Muscle layer of colon (tissue), 2 donors: ENCODE data around the gene SNX9.
"Not testable (repeated sequence)": the region's sequence is repeated elsewhere in the genome, so short reads cannot be mapped to it uniquely, and the experiment has no call there.

Experiments
- H3K27ac ChIP-seq: one replicate; pipeline ENCODE4 v1.7.0; 2013; ENCODE audit warnings: low read depth, mild to moderate bottlenecking, low read length, moderate library complexity
- H3K27me3 ChIP-seq, 2 donors: one replicate each; pipeline ENCODE4 v1.7.0; 2013; ENCODE audit warnings: low read length in 2 of 2, mild to moderate bottlenecking in 2 of 2; ENCODE audit not compliant: insufficient read depth in 2 of 2, control insufficient read depth in 1 of 2
- H3K36me3 ChIP-seq: one replicate; pipeline ENCODE4 v1.7.0; 2013; ENCODE audit warnings: mild to moderate bottlenecking, low read length; ENCODE audit not compliant: insufficient read depth
- H3K4me1 ChIP-seq: one replicate; pipeline ENCODE4 v1.7.0; 2013; ENCODE audit warnings: mild to moderate bottlenecking, low read length; ENCODE audit not compliant: insufficient read depth
- H3K4me3 ChIP-seq, 2 donors: one replicate each; pipeline ENCODE4 v1.7.0; 2013; ENCODE audit warnings: low read length in 2 of 2, low read depth in 1 of 2, mild to moderate bottlenecking in 1 of 2, moderate library complexity in 1 of 2
- H3K9ac ChIP-seq: one replicate; pipeline ENCODE4 v1.7.0; 2013; ENCODE audit warnings: low read length
- H3K9me3 ChIP-seq: one replicate; pipeline ENCODE4 v1.7.0; 2013; ENCODE audit warnings: mild to moderate bottlenecking, low read length
- donor health status: abdominal sarcoma.
- donor health status: Adenocarcinoma of cecum.

SNX9 gene

GRCh38 chr6:157789297-157789696, 33.7 kb upstream of the SNX9 start:
- H3K4me3 ChIP-seq = no peak overlapping the region
- H3K9ac ChIP-seq = no peak overlapping the region
- no peaks in the 10 kb centered on the region for H3K4me1 ChIP-seq
- H3K9me3 ChIP-seq = no peaks in the 10 kb centered on the region
- no peak overlapping the region for H3K27ac ChIP-seq
- H3K27me3 ChIP-seq = no peaks in the 10 kb centered on the region
- no peaks in the 10 kb centered on the region for H3K36me3 ChIP-seq

DNA sequence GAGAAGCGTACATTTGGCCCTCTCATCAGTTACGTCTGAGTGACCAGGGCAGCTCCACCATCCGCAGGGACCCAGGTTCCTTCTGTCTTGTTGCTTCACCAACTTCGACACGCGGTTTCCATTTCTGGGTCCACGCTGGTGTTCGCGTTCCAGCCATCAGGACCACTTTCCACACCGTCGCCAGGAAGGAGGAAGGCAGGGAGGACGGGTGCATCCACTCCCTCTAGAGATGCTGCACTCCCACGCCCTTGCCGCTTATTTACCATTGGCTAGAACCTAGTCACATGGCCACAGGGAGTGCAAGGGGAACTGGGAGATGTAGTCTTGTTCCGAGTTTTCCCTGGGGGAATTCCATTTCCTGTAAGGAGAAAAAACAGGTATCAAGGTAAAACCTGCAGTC, 33.2 kb upstream of the SNX9 start:
- H3K9ac ChIP-seq = no peak overlapping the region
- no peaks in the 10 kb centered on the region for H3K36me3 ChIP-seq
- no peaks in the 10 kb centered on the region for H3K27me3 ChIP-seq
- H3K4me1 ChIP-seq = no peaks in the 10 kb centered on the region
- H3K9me3 ChIP-seq = no peaks in the 10 kb centered on the region
- H3K27ac ChIP-seq = no peak overlapping the region
- no peak overlapping the region for H3K4me3 ChIP-seq

DNA sequence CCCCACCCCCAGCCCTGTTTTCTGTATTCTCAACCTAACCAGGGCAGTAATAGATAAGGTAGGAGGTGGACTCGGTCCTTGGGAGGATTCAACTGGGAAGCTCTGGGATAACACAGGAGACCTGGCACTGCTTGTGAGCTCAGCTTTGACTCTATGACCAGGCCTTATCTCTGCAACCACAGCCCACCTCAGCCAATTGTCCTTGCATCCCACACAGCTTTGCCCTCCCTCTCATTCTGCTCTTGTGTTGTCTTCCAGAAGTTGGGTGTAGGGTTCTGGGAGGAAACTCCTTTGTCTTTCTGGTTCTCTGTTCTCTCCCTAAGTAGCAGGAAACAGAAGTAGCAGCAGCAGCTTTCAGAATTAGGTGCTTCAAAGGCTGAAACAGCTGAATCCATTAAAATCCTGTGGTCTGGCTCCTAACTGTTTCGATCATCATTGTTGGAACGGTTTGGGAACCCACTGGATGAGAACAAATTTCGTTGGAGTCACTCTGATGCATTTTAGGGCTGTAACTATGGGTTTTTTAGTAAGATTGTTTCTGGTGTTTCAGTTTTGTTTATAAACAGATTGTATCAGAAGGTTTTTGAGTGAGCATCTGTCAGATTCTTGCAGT, 32.4 kb upstream of the SNX9 start:
- Histone ChIP-seq H3K27ac (no peak overlapping the region), H3K9ac (no peak overlapping the region), H3K4me3 (no peak overlapping the region), H3K27me3 (no peaks in the 10 kb centered on the region), H3K4me1 (no peaks in the 10 kb centered on the region), H3K36me3 (no peaks in the 10 kb centered on the region), H3K9me3 (no peaks in the 10 kb centered on the region)

- no peaks in the 10 kb centered on the region for H3K36me3 ChIP-seq
- H3K9ac ChIP-seq = no peak overlapping the region
- H3K4me3 ChIP-seq = no peak overlapping the region
- no peaks in the 10 kb centered on the region for H3K9me3 ChIP-seq
- no peaks in the 10 kb centered on the region for H3K4me1 ChIP-seq
- H3K27ac ChIP-seq = no peak overlapping the region
- H3K27me3 ChIP-seq = no peaks in the 10 kb centered on the region
These were observed 31.6 kb upstream of the SNX9 start for GRCh38 chr6:157791450-157791849.

GRCh38 chr6:157792671-157793070, 30.4 kb upstream of the SNX9 start:
- Histone ChIP-seq H3K36me3 (no peaks in the 10 kb centered on the region), H3K4me3 (no peak overlapping the region), H3K4me1 (no peaks in the 10 kb centered on the region), H3K27me3 (no peaks in the 10 kb centered on the region), H3K9ac (no peak overlapping the region), H3K9me3 (no peaks in the 10 kb centered on the region), H3K27ac (no peak overlapping the region)

- not testable (repeated sequence) for H3K9ac ChIP-seq, H3K36me3 ChIP-seq, H3K27me3 ChIP-seq, H3K27ac ChIP-seq, H3K4me1 ChIP-seq, H3K9me3 ChIP-seq, H3K4me3 ChIP-seq
These were observed 29.0 kb upstream of the SNX9 start for GRCh38 chr6:157794012-157794411.

GRCh38 chr6:157795841-157796240, 27.2 kb upstream of the SNX9 start:
- H3K4me1 ChIP-seq = no peaks in the 10 kb centered on the region
- no peak overlapping the region for H3K27ac ChIP-seq
- H3K4me3 ChIP-seq = no peak overlapping the region
- H3K36me3 ChIP-seq = no peaks in the 10 kb centered on the region
- H3K9me3 ChIP-seq = no peaks in the 10 kb centered on the region
- H3K27me3 ChIP-seq = no peaks in the 10 kb centered on the region
- H3K9ac ChIP-seq = no peak overlapping the region

GRCh38 chr6:157798851-157799250, 24.2 kb upstream of the SNX9 start:
- H3K9ac ChIP-seq = no peak overlapping the region
- H3K27ac ChIP-seq = no peak overlapping the region
- no peaks in the 10 kb centered on the region for H3K4me1 ChIP-seq
- no peaks in the 10 kb centered on the region for H3K36me3 ChIP-seq
- H3K9me3 ChIP-seq = no peaks in the 10 kb centered on the region
- H3K4me3 ChIP-seq = no peak overlapping the region
- H3K27me3 ChIP-seq = no peaks in the 10 kb centered on the region

GRCh38 chr6:157799561-157799960, 23.5 kb upstream of the SNX9 start:
- not testable (repeated sequence) for H3K9me3 ChIP-seq, H3K36me3 ChIP-seq, H3K4me1 ChIP-seq, H3K27me3 ChIP-seq, H3K27ac ChIP-seq, H3K9ac ChIP-seq, H3K4me3 ChIP-seq

- no peaks in the 10 kb centered on the region for H3K36me3 ChIP-seq
These were observed 22.4 kb upstream of the SNX9 start for GRCh38 chr6:157800420-157801237.

DNA sequence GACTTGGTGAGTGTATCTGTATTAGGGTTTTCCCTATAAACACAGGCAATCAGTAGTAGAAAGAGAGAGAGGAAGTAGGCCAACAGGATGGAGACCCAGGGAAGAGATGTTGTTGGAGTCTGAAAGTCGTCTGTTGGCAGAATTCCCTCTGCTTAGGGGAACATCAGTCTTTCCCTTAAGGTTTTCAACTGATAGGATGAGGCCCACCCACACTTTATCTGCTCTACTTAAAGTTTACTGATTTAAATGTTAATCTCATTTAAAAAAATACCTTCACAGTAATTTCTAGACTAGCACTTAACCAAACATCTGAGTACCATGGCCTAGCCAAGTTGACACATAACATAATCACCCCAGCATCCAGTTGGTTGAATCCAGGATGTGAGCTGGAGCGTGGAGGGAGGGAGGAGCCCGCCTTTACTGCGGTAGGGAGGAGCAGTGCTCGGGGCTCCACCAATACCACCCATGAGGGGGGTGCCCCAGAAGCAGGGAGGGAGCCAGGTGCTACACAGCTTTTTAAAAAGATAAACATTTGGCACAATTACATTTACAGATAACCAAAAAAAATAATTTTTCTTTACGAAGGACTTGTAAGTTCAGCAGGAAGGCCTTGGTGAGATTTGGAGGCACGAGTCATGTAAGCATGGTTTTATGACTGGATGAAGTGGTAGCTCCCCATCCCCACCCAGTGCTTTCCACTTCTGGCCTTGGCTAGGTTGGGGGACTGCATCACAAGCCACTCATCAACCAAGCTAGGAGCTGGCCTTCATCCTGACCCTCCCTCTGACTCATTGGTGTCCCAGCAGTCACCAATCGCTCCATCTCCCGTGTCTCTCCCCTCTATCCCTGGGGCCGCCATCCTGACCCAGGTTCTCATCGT, 18.4 kb upstream of the SNX9 start:
- H3K4me1 ChIP-seq = no peaks in the 10 kb centered on the region
- H3K27me3 ChIP-seq = no peaks in the 10 kb centered on the region
- H3K27ac ChIP-seq = no peak overlapping the region
- H3K4me3 ChIP-seq = no peak overlapping the region
- H3K9ac ChIP-seq = no peak overlapping the region
- H3K9me3 ChIP-seq = no peaks in the 10 kb centered on the region
- no peaks in the 10 kb centered on the region for H3K36me3 ChIP-seq

More at GRCh38 chr6:157800420-157801237, 22.4 kb upstream of the SNX9 start:
- H3K4me1 ChIP-seq = no peaks in the 10 kb centered on the region
- no peaks in the 10 kb centered on the region for H3K27me3 ChIP-seq
- H3K9ac ChIP-seq = no peak overlapping the region
- H3K4me3 ChIP-seq = no peak overlapping the region
- H3K27ac ChIP-seq = no peak overlapping the region
- H3K9me3 ChIP-seq = no peaks in the 10 kb centered on the region
